Stromal cell of bone marrow (primary cell): ENCODE data around the gene SERF1B.
"Not testable (repeated sequence)": the region's sequence is repeated elsewhere in the genome, so short reads cannot be mapped to it uniquely, and the experiment has no call there.

Source experiments
- DNase-seq: peaks from one replicate; pipeline ENCODE4 v3.0.0-alpha.2; 2012; ENCODE audit warnings: low read depth

Gene SERF1B

GRCh38 chr5:70025106-70025844, at the start of gene SERF1B:
SERF1B (plus strand) TSS chr5:70025251; CDS start chr5:70025452, 201 bp downstream.
- DNase-seq, result not testable (repeated sequence)

GRCh38 chr5:69991713-69992112, 33.3 kb upstream of the SERF1B start:
- DNase-seq, result not testable (repeated sequence)

- DNase-seq, result not testable (repeated sequence)
Measured at GRCh38 chr5:69995535-69995934, 29.5 kb upstream of the SERF1B start.

GRCh38 chr5:70020660-70021059, 4.4 kb upstream of the SERF1B start:
- not testable (repeated sequence) for DNase-seq

- not testable (repeated sequence) for DNase-seq
Measured at GRCh38 chr5:70025845-70026145, 744 bp downstream of the SERF1B start.

- not testable (repeated sequence) for DNase-seq
Measured at GRCh38 chr5:70031204-70031603, 6.2 kb downstream of the SERF1B start.

- not testable (repeated sequence) for DNase-seq
Measured at GRCh38 chr5:70041411-70041810, 16.4 kb downstream of the SERF1B start.

- DNase-seq, result not testable (repeated sequence)
Measured at GRCh38 chr5:70049790-70050142, 24.7 kb downstream of the SERF1B start.

- not testable (repeated sequence) for DNase-seq
Measured at GRCh38 chr5:70056289-70056942, 31.4 kb downstream of the SERF1B start.

GRCh38 chr5:70057140-70057539, 32.1 kb downstream of the SERF1B start:
- not testable (repeated sequence) for DNase-seq

GRCh38 chr5:70077632-70078031, 52.6 kb downstream of the SERF1B start:
- not testable (repeated sequence) for DNase-seq

- not testable (repeated sequence) for DNase-seq
Measured at GRCh38 chr5:70088907-70089464, 63.9 kb downstream of the SERF1B start.

- DNase-seq, result not testable (repeated sequence)
Measured at GRCh38 chr5:70091776-70092175, 66.7 kb downstream of the SERF1B start.
